ENCODE measurements around the gene CDH2. TPM values are rescaled to one million over a fixed set of nuclear protein-coding genes. Genes with fewer than 3 reads are reported as not detected.

The CDH2 gene
- total RNA-seq, 1 experiment from 2014 or later, result 34.0 TPM

GRCh38 chr18:28005164-28005563 lies 171.8 kb downstream of the CDH2 start:
- Histone ChIP-seq H3K9me3 (ENCODE audit: low read length) (no peaks in the 10 kb centered on the region), H3K4me3 (ENCODE audit: low read length) (no peak overlapping the region), H3K9me2 (replicated peaks; ENCODE audit: low read length) (no peaks in the 10 kb centered on the region), H3K36me3 (ENCODE audit: low read depth, low read length) (peaks cover 8% of the 10 kb centered on the region), H3K27me3 (ENCODE audit: low read length) (no peaks in the 10 kb centered on the region), H4K20me1 (ENCODE audit: low read length) (no peaks in the 10 kb centered on the region), H3K27ac (ENCODE audit: low read length) (no peak overlapping the region), H3K79me2 (ENCODE audit: low read length) (no peaks in the 10 kb centered on the region), H3K4me1 (ENCODE audit: insufficient read depth, low read length) (no peaks in the 10 kb centered on the region; the same call in 1 of the 2 replicates), H3F3A (ENCODE audit: low read length, unreplicated experiment) (no peaks in the 10 kb centered on the region), H3K9ac (ENCODE audit: low read length) (no peak overlapping the region), H3K4me2 (ENCODE audit: low read length) (no peak overlapping the region), H2AFZ (ENCODE audit: low read length) (no peak overlapping the region)
- DNase-seq, result no peak
- ChIA-PET CTCF (no interaction called here), POLR2A (ENCODE audit: unreplicated experiment) (interaction anchor here (0.6 kb wide), 1 partner anchor 85 kb away, joined by 3 read pairs; no protein-coding TSS in a partner anchor)
- no peak for TF ChIP-seq EZH2 (IDR thresholded peaks at IDR 0.05; ENCODE audit: low read length, unreplicated experiment)
- TF ChIP-seq CTCF (conservative IDR thresholded peaks at IDR 0.05; ENCODE audit: low read depth, low read length), result no peak
- TF ChIP-seq EZH2phosphoT487 (IDR thresholded peaks at IDR 0.05; ENCODE audit: borderline replicate concordance, low read length), result no peak
- no peak for ATAC-seq
- no TSS peak for BruUV-seq (replicated peaks)
- intact Hi-C loops (cut with micrococcal nuclease), result no loop called here

GRCh38 chr18:28004606-28005005 lies 172.3 kb downstream of the CDH2 start:
- no peak overlapping the region for H2AFZ ChIP-seq (ENCODE audit: low read length)
- intact Hi-C loops (cut with micrococcal nuclease), result no loop called here
- DNase-seq, result no peak
- H3K79me2 ChIP-seq (ENCODE audit: low read length), result no peaks in the 10 kb centered on the region
- ChIA-PET CTCF (no interaction called here), POLR2A (ENCODE audit: unreplicated experiment) (interaction anchor here (0.6 to 0.7 kb wide), 2 partner anchors 48 to 85 kb away, joined by 3 to 6 read pairs; no protein-coding TSS in a partner anchor)
- H4K20me1 ChIP-seq (ENCODE audit: low read length), result no peaks in the 10 kb centered on the region
- no peaks in the 10 kb centered on the region for H3K27me3 ChIP-seq (ENCODE audit: low read length)
- H3K9me3 ChIP-seq (ENCODE audit: low read length), result no peaks in the 10 kb centered on the region
- H3K4me2 ChIP-seq (ENCODE audit: low read length), result no peak overlapping the region
- H3K9ac ChIP-seq (ENCODE audit: low read length), result no peak overlapping the region
- H3K4me3 ChIP-seq (ENCODE audit: low read length), result no peak overlapping the region
- no peaks in the 10 kb centered on the region for H3K9me2 ChIP-seq (replicated peaks; ENCODE audit: low read length)
- BruUV-seq (replicated peaks), result no TSS peak
- no peak for TF ChIP-seq EZH2phosphoT487 (IDR thresholded peaks at IDR 0.05; ENCODE audit: borderline replicate concordance, low read length)
- no peak for TF ChIP-seq CTCF (conservative IDR thresholded peaks at IDR 0.05; ENCODE audit: low read depth, low read length)
- no peak for TF ChIP-seq EZH2 (IDR thresholded peaks at IDR 0.05; ENCODE audit: low read length, unreplicated experiment)
- H3K27ac ChIP-seq (ENCODE audit: low read length), result no peak overlapping the region
- peaks cover 7% of the 10 kb centered on the region for H3K36me3 ChIP-seq (ENCODE audit: low read depth, low read length)
- no peaks in the 10 kb centered on the region; the same call in 1 of the 2 replicates for H3K4me1 ChIP-seq (ENCODE audit: insufficient read depth, low read length)
- H3F3A ChIP-seq (ENCODE audit: low read length, unreplicated experiment), result no peaks in the 10 kb centered on the region
- ATAC-seq, result no peak

- peaks cover 5% of the 10 kb centered on the region for H3K36me3 ChIP-seq (ENCODE audit: low read depth, low read length)
- no peak overlapping the region for H2AFZ ChIP-seq (ENCODE audit: low read length)
- no peak for TF ChIP-seq EZH2phosphoT487 (IDR thresholded peaks at IDR 0.05; ENCODE audit: borderline replicate concordance, low read length)
- TF ChIP-seq CTCF (conservative IDR thresholded peaks at IDR 0.05; ENCODE audit: low read depth, low read length), result no peak
- TF ChIP-seq EZH2 (IDR thresholded peaks at IDR 0.05; ENCODE audit: low read length, unreplicated experiment), result no peak
- H3K4me1 ChIP-seq (ENCODE audit: insufficient read depth, low read length), result no peaks in the 10 kb centered on the region; the same call in 1 of the 2 replicates
- no peaks in the 10 kb centered on the region for H3K79me2 ChIP-seq (ENCODE audit: low read length)
- no peak overlapping the region for H3K9ac ChIP-seq (ENCODE audit: low read length)
- DNase-seq (no peak), ATAC-seq (no peak)
- H3K4me2 ChIP-seq (ENCODE audit: low read length), result no peak overlapping the region
- ChIA-PET CTCF (no interaction called here), POLR2A (ENCODE audit: unreplicated experiment) (no interaction called here)
- H3K9me3 ChIP-seq (ENCODE audit: low read length), result no peaks in the 10 kb centered on the region
- H3K4me3 ChIP-seq (ENCODE audit: low read length), result no peak overlapping the region
- no peaks in the 10 kb centered on the region for H3F3A ChIP-seq (ENCODE audit: low read length, unreplicated experiment)
- intact Hi-C loops (cut with micrococcal nuclease), result no loop called here
- no peaks in the 10 kb centered on the region for H3K9me2 ChIP-seq (replicated peaks; ENCODE audit: low read length)
- H3K27me3 ChIP-seq (ENCODE audit: low read length), result no peaks in the 10 kb centered on the region
- BruUV-seq (replicated peaks), result no TSS peak
- H4K20me1 ChIP-seq (ENCODE audit: low read length), result no peaks in the 10 kb centered on the region
- H3K27ac ChIP-seq (ENCODE audit: low read length), result no peak overlapping the region
These were observed 173.5 kb downstream of the CDH2 start for GRCh38 chr18:28003451-28003850.

Data from PC-3 (cell line).